OCI-LY3 (cell line): ENCODE results near the gene ADCY5.

Source experiments
- CTCF ChIP-seq: fragments of 200-600, 300-600 bp; sonication (generic); IDR thresholded peaks from 2 replicates; pipeline ENCODE4 v1.5.1; 2014; ENCODE audit warnings: antibody characterized with exemption, low read length, low read depth
- EZH2phosphoT487 ChIP-seq: fragments of 200-600 bp; shearing (Covaris generic); IDR thresholded peaks from 2 replicates; pipeline ENCODE4 v1.6.1; 2018; ENCODE audit warnings: antibody characterized with exemption, mixed run types, low read depth

DNA sequence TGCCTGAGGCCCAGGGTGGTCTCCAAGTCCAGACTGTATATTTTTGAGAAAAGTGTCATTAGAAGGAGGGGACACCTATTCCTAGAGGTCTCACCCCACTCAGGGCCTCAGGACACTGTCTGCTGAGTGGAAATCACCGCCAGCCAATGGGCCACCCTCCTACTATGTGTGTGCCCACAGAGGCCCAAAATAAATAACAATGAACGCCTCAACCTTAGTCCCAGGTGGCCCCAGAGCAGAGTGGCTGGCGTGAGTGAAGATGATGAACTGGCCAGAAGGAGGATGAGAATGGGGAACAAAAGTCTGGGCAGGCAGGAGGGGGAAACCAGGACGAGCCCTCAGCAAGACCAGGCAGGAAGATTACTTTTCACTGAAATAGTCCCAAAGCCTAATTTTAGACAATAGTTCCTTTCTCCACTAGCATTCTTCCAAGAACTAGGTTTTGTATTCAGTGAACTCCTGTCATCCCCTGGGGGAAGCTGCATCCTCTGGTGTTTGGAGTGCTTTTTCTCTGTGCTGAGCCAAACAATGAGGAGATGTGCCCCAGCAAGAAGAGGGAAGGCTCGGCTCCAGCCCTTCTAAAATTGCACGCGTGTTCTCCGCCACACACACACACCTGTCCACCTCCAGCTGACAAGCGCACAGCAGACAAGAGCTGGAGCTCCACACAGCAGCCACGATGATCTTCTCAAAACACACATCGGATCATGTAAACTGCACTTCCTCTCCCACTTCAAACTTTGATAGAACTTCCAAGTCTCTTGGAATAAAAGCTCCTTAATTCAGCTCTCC lies 72.2 kb downstream of the ADCY5 start:
- TF ChIP-seq CTCF (no peak), EZH2phosphoT487 (no peak)
